Brain microvascular endothelial cell (primary cell): ENCODE results near the gene CTBP1.

Experiments used
- DNase-seq: peaks from one replicate; pipeline ENCODE4 v3.0.0-alpha.2; 2020
- H3K27ac ChIP-seq: fragments of 250-450 bp; sonication (Bioruptor Pico); 2 replicates; pipeline ENCODE4 v1.5.1; 2020; ENCODE audit warnings: mild to moderate bottlenecking, moderate library complexity
- H3K27me3 ChIP-seq: fragments of 250-450 bp; sonication (Bioruptor Pico); replicated peaks from 2 replicates; pipeline ENCODE4 v1.5.1; 2020; ENCODE audit warnings: mild to moderate bottlenecking
- H3K36me3 ChIP-seq: fragments of 250-450 bp; sonication (Bioruptor Pico); replicated peaks from 2 replicates; pipeline ENCODE4 v1.5.1; 2020; ENCODE audit warnings: mild to moderate bottlenecking
- H3K4me3 ChIP-seq: 2 replicates; pipeline ENCODE4 v1.5.1; 2011; ENCODE audit warnings: low read depth, mild to moderate bottlenecking, control low read depth, low read length, moderate library complexity
- in situ Hi-C: cut with HindIII; loops from 2 replicates; pipeline ENCODE4 v1.10.0; 2017; ENCODE audit warnings: low sequenced_read_pairs, low pct_ligation_motif_present
- TF ChIP-seq, protein P1 (sequence below): IDR thresholded peaks from 2 replicates; pipeline ENCODE4 v1.5.1; 2011; ENCODE audit warnings: low read depth, mild to moderate bottlenecking, moderate library complexity, low read length, control low read depth, inconsistent platforms; ENCODE audit errors: missing control alignments

CTBP1 gene

DNA sequence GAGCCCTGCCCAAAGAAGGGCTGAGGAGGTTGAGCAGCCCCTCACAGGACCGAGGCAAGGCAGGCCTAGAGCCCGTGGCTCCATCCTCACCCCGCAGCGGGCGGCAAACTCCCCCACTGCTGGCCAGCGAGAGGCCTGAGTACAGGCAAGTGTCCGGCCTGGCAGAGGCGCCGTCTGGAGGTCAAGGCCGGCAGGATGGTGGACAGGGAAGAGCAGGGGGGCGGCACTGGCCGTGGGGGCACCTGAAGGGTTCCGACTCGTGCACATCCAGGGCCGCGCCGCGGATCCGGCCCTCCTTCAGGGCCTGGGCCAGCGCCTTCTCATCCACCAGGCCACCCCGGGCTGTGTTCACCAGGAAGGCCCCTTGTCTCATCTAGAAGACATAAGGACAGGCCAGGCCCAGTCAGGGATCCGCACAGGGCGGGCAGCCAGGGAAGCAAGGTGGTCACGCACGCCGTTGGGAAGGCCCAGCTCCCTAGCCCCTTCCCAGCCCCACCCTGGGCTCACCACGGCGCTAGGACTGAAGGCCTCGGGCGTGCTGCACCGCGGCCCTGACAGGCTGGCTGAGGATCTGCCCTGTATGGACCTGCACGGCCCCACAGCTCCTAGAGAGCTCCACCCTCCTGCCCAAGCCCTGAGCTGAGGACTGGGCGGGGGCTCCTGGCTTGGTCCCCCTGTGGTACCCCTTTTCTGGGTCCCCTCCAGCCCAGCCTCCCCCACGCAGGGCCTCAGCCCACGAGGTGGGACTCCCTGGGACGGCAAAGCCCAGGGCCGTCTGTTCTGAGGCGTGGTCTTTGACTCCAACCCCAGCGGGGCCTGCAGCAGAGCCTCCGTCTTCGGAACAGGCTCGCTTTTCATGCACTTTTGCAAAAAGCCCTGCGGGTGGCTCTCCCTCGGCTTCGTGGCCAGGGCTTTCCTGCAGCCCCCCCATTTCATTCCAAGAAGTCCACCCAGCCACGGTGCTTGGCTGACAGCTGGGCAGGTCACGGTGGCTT, 34.5 kb downstream of the CTBP1 start:
- no peak overlapping the region for H3K4me3 ChIP-seq
- in situ Hi-C loops, result no loop called here

DNA sequence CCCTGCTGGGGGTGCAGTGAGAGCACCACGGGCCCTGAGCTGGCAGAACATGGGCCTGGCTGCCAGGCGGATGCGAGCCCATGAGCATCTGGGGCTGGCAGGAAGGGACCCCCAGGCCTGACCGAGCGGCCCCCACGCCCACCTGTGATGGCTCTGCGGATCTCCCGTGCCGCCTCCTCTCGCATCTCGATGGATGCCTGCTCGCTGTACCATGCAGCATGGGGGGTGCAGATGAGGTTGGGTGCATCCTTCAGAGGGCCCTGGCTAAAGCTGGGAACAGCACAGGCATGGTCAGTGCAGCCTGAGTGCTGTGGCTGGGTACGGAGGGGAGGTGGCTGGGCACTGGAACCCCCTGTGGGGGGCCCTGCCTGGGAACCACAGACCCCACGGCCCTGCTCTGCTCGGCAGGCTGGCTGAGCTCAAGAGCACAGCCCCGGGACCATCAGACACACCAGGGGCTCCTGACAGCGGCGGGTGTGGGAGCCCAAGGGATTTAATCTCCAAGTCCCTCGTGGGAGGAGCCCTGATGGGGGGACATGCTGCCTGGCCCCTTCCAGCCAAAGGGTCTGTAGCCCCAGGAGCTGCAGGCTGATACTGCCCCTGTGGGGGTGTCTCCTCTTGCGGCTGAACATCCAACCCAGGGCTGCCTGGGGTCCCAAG, 35.5 kb downstream of the CTBP1 start:
- no peak overlapping the region for H3K27ac ChIP-seq
- DNase-seq, result no peak
- no peaks in the 10 kb centered on the region for H3K27me3 ChIP-seq
- TF ChIP-seq, protein P1, sequence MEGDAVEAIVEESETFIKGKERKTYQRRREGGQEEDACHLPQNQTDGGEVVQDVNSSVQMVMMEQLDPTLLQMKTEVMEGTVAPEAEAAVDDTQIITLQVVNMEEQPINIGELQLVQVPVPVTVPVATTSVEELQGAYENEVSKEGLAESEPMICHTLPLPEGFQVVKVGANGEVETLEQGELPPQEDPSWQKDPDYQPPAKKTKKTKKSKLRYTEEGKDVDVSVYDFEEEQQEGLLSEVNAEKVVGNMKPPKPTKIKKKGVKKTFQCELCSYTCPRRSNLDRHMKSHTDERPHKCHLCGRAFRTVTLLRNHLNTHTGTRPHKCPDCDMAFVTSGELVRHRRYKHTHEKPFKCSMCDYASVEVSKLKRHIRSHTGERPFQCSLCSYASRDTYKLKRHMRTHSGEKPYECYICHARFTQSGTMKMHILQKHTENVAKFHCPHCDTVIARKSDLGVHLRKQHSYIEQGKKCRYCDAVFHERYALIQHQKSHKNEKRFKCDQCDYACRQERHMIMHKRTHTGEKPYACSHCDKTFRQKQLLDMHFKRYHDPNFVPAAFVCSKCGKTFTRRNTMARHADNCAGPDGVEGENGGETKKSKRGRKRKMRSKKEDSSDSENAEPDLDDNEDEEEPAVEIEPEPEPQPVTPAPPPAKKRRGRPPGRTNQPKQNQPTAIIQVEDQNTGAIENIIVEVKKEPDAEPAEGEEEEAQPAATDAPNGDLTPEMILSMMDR, result no peak
- in situ Hi-C loops, result no loop called here
- H3K36me3 ChIP-seq, result peaks cover 49% of the 10 kb centered on the region
- H3K4me3 ChIP-seq, result no peak overlapping the region

More for the DNA sequence above, 34.5 kb downstream of the CTBP1 start:
- Histone ChIP-seq H3K27me3 (no peaks in the 10 kb centered on the region), H3K27ac (no peak overlapping the region), H3K36me3 (peaks cover 49% of the 10 kb centered on the region)
- DNase-seq, result no peak
- TF ChIP-seq, protein P1, result no peak

DNA sequence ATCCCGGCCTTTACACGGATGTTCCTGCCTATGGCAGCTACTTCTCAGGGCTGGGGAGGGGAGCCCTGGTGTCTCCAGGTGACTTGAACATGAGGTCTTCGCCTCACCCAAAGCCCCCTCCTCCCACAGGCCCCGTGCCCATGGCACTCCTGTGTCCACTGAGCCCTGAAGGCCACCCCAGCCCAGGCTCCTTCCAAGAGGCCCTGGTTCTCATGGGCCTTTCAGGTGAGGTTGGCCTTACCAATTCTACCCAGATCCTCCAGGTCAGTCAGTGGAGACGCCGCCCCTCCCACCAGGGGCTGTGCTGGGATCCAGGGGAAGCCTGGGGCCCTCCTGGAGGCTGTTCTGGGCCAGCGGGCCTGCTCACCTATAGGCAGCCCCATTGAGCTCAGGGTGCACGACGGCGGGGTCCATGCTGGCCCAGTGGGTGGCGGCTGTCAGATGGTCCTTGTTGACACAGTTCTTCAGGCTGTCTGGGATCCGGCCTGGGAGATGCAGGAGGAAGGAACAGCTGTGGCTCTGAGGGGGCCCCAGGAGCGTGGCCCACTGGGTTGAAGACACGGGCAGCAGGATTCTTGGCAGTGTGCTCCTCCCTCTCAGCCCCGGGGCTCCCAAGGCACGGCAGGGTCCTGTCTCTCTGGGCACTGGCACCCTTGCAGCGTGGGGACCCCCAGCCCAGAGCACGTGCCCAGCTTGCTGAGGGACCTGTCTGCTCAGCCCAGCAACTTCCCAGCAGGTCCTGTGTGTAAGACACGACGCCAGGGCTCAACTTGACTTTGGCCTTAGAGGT, 36.2 kb downstream of the CTBP1 start:
- no peak for DNase-seq
- H3K36me3 ChIP-seq, result peaks cover 49% of the 10 kb centered on the region

DNA sequence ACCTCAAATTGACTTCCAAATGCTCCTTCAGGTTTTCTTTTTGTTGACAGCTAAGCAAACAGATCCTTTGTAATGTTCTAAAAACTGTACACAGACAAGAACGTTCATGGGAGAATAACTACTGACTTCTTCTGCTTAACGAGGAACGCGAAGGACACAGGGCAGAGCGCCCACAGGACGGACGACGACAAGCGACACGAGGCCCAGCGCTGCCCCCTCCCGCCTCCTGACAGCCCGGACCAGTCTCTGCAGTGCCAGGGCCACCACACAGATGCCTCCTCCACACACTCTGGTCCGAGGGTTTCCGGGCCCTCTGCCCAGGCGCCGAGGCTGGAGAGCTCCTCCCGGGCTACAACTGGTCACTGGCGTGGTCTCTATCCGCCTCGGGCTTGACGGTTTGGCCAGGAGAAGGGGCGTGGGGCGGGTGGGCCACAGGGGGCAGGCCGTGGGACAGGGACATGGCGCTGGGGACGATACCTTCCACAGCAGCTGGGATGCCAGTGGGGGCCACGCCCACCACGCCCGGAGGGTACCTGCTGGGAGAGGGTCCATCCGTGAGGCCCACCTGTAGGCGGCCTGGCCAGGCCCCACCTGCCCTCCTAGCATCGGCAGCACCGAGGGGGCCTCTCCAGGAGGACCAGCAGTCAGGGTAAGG, 36.9 kb downstream of the CTBP1 start:
- H3K4me3 ChIP-seq, result no peak overlapping the region
- in situ Hi-C loops, result no loop called here
- H3K36me3 ChIP-seq, result peaks cover 43% of the 10 kb centered on the region
- no peak overlapping the region for H3K27ac ChIP-seq
- DNase-seq, result no peak
- no peaks in the 10 kb centered on the region for H3K27me3 ChIP-seq
- TF ChIP-seq, protein P1, result no peak

More for the DNA sequence above, 36.2 kb downstream of the CTBP1 start:
- in situ Hi-C loops, result no loop called here
- H3K27me3 ChIP-seq, result no peaks in the 10 kb centered on the region
- no peak overlapping the region for H3K4me3 ChIP-seq
- no peak overlapping the region for H3K27ac ChIP-seq
- TF ChIP-seq, protein P1, result no peak

- no peaks in the 10 kb centered on the region for H3K27me3 ChIP-seq
- H3K4me3 ChIP-seq, result no peak overlapping the region
- in situ Hi-C loops, result no loop called here
- TF ChIP-seq, protein P1, result no peak
- no peak for DNase-seq
- H3K36me3 ChIP-seq, result peaks cover 39% of the 10 kb centered on the region
- no peak overlapping the region for H3K27ac ChIP-seq
Measured at GRCh38 chr4:1211371-1211770, 37.6 kb downstream of the CTBP1 start.
